HG03354 (cell line): ENCODE measurements around the gene MYMK.

ENCODE experiments used
- ATAC-seq: cut with Tn5 transposase; IDR thresholded peaks from one replicate; pipeline ENCODE4 v1.9.1; 2021; ENCODE audit warnings: mild to moderate bottlenecking; ENCODE audit not compliant: unreplicated experiment, poor library complexity, severe bottlenecking

MYMK gene

DNA sequence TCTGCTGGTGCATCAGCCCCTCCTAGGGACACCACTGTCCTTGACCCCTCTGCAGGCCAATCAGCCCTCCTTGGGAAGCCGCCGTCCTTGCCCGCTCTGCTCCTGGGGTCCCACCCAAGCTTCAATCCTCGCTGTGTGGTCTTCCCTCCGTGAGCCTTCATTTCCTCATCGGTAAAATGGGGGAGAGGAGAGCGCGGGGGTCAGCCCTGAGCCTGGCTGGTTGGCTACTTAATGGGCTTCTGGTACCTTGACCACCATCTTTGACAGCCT is 33.2 kb downstream of the MYMK start:
- no peak for ATAC-seq

DNA sequence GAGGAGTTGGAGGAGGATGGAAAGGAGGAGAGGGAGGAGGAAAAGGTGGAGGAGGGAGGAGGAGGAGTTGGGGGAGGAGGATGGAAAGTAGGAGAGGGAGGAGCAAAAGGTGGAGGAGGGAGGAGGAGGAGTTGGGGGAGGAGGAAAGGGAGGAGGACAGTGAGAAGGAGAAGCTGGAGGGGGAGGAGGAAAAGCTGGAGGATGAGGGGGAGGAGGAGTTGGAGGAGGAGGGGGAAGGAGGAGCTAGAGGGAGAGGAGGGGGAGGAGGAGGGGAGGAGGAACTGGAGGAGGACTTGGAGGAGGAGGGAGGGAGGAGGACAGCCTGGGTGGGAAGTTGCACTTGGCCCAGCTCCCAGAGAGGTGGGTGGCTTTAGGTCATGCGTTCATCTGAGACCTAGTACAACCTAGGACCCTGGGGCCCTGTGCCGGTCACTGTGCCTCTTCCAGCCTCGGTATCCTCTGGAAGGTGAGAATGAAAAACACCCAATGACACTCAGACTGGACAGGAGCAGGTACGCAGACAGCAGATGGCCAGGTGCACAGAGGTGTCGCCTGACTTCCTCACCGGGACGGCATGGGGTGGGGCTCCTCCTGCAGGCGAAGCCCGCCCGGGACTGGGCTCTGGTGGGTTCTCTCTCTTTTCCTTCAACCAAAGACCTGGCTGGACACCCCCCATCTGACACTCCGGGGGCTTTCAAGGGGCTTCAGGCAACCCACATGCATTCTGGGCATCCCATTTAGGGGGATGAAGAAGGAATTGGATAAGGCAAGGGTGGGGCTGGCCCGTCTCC is 33.7 kb downstream of the MYMK start:
- ATAC-seq, result no peak

DNA sequence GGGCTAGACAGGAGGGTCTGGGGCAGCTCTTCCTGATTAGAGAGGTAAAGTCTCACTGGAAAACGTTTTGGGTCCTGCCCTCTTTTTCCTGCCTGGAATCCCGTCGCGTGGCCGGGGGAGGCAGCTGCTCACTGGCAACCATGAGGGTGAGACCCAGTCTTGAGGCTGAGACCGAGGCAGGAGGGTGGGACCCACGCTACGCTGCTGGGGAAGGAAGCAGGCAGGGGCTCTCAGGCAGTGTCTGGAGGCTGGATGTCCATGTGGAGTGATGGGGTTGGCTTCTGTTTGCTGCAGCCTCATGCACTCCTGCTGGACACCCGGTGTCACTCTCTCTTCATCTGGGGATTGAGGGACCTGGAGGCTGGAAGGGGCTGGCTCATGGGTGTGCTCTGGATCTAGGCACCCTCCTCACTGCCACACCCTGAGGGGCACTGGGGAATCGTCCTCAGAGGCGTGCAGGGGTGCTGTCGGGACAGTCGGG is 34.5 kb downstream of the MYMK start:
- ATAC-seq, result no peak

DNA sequence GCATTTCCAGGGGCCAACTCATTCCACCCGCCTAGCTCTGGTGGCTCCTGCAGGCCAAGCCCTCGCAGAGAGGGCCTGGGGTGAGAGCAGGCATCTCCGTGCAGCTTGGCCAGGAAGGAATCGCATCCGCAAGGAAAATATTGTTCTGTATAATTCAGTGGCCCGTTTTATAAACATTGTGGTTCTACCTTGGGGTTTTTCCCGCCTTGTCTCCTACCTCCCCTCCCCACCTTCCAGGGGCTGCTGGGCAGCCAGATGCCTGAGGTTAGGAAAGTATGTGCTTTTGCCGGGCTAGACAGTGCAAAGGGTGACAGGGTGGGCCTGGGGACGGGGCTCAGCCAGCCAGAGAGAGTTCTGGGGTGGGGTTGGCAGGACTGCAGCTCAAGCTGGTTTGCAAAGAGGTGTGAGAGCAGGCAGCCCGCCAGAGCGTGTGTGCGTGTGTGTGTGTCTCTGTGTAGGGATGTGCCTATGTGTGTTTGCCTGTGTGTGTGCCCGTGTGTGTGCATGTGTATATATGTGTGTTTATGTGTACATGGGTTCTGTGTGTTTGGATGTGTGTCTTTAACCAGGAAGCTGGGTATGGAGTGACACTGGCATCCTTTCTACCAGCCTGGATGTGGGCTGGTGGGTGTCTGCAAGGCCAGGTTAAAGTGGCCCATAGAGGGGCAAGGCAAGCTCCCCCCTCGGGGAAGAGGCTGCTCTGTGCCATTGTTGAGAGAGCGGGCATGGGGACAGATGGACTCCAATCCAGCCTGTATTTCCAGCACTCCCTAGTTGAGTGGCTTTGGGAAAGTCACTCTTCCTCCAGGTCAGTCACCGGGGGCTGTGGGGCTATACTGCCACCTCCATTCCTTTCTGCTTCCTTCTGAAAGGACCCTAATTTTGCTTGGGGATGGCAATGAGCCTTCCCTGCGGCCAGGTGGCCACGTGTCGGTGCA is 35.2 kb downstream of the MYMK start:
- no peak for ATAC-seq

DNA sequence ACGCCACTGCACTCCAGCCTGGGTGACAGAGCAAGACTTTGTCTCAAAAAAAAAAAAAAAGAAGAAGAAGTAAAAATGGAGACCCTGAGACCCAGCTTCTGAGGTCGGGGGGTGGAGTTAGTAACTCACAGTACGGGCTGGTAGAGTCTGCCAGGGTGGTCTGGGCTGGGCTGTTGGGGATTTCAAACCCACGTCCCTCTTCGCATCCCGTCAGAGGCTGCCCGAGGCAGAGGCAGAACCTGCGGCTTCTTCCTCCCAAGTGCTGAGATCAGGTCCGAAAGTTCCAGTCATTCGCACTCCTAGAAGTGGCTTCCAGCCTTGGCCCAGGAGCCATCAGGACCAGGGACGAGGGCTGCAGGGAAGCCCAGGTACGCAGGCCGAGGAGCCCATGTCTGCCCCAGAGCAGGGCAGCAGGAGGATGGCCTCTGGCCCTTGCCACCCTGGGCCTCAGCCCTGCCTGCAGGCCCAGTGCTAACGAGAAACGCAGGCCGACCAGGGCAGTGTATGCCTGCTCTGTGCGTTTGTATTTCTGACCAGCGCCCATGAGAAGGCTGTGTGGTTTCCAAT is 36.0 kb downstream of the MYMK start:
- no peak for ATAC-seq

DNA sequence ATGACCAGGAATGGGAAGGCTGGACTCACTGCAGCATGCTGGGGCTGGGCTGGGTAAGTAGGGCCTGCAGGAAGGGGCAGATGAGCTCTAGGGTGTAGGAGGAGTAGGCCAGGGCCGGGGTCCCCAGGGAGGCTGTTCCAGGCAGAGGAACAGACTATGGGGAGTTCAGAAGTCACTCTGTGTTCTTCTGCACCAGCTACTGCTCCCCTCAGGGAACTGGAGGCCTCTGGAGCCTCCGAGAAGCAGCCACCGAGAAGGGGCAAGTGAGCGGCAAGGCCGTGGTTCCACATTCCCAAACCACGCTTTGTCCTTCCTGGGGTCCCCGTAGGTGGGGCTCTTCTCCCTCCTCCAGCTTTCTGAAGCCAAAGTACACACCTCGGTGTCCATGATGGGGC is 37.4 kb downstream of the MYMK start:
- no peak for ATAC-seq

DNA sequence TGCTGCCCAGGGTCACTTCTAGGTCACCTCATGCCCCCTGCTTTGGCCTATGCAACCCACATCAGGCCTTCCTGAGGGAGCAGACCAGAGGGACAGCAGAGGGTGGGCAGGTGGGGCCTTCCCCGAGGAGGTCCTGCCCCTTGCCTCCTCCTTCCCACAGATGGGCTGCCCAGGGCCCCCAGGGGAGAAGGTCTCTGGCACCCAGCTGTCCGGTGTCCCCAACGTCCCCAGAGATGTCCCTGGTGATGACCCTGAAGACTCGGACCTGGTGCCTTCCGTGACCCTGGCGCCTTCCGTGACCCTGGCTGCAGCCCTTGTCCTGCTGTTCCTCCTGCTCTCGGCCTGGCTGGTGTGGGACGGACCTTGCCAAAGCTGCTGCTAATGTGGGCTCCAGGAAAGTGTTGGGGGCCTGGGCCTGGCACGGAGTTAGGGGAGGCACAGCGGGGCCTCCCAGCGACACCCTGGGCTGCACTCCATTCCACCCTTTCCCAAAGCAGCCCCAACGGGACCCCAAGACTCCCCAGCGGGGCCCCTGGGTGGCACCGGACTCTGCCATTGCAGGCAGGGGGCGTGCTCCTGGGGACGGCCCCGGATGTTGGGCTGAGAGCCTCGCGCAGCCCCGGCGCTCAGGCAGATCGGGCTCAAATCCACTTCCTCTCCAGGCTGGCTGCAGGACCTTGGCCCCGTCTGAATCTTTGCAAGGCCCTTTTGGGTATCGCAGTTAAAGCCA is 39.1 kb downstream of the MYMK start:
- no peak for ATAC-seq

DNA sequence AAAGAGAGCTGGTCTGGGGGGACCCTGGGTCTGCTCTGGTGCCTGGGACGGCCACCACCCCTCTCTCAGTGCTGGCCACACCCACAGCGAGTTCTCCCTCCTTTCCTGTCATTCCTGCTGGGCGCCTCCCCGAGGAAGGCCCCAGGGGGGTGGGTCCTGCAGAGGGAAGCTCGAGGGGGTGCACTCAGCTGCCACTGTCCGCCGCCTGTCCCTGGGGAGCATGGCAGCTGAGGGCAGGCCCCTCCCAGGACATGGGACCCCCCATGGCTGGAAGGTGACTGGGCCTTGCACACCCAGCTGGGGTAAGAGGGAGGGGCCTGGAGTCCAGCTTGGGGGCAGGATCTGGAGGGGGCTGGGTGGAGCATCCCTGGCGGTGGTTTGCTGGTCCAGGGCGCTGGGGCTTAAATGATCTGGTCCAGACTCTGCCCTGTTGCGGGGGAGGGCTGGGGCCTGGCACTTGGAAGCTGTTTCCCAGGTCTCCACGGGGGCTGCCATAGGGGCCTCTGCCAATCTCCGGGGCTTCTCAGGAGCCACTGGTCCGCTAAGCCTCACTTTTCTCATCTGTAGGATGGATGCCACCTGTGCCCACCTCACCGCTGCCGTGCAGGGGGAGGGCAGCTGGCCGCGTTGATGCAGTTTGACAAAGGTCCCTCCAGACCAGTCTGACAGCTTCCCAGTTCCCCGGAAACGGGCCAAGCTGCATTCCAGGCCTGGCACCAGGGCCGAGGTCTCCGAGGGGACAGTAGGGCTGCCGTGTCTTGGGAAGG is 39.9 kb downstream of the MYMK start:
- no peak for ATAC-seq

DNA sequence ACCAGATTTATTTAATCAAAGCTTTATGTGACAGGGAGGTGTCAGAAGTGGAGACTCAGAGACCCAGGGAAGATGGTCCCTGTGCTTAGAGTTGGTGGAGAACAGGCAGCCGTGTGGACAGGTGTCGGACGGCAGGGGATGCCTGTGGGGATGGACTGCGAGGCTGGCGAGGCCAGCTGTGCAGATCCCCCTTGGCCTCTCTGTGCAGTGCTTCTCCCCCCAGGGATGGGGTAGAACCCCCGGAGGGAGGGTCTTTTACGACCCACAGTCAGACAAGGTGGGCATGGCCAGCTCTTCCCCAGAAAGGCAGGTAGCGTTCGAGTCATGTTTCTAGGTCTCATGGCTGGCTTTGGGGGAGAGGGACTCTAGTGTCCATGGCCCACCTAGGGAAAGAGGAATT is 41.1 kb downstream of the MYMK start:
- no peak for ATAC-seq

DNA sequence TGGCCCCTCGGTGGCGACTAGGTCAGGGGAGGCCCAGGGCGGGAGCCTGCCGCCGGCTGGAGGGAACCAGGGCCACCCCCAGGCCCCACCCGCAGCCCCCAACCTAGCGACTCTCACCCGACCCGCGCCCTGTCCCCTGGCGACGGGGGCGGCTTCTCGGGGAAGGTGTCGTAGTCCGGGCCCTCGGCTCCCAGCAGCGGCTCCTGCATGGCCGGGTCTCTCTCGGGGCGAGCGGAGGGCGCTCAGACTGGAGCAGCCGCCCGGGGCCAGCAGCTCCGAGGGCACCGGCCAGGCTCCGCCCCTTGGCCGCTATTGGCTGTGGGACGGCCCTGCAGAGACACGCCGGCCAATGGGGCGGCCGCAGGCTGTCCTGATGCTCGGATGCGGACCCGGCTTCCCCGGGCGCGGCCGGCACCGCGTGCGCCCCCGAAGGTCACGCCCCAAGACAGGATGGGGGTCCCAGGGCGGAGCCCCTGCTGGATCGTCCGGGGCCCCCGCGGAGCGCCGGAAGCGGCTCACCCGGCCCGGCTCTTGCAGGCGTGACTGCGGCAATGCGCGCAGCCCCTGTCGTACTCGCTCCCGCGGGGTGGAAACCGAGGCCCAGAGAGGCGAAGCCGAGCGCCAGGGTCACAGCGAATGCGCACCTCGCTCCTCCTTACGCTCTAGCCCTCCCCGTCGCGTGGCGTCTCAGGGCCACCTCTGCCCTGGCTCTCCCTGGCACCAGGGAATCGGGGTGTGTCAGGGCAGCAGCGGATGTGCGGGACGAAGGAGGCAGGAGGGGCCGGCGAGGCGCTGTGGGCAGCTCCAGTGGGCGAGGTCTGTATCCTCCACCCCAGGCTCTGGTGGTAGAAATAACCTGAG is 45.7 kb downstream of the MYMK start, which contains the start of gene SLC2A6:
Gene SLC2A6, minus strand, starts transcription at position 249 of the 861 bp plus-strand sequence. Its CDS starts 40 bp downstream, at position 209.
- peak; percentile 95 for ATAC-seq

DNA sequence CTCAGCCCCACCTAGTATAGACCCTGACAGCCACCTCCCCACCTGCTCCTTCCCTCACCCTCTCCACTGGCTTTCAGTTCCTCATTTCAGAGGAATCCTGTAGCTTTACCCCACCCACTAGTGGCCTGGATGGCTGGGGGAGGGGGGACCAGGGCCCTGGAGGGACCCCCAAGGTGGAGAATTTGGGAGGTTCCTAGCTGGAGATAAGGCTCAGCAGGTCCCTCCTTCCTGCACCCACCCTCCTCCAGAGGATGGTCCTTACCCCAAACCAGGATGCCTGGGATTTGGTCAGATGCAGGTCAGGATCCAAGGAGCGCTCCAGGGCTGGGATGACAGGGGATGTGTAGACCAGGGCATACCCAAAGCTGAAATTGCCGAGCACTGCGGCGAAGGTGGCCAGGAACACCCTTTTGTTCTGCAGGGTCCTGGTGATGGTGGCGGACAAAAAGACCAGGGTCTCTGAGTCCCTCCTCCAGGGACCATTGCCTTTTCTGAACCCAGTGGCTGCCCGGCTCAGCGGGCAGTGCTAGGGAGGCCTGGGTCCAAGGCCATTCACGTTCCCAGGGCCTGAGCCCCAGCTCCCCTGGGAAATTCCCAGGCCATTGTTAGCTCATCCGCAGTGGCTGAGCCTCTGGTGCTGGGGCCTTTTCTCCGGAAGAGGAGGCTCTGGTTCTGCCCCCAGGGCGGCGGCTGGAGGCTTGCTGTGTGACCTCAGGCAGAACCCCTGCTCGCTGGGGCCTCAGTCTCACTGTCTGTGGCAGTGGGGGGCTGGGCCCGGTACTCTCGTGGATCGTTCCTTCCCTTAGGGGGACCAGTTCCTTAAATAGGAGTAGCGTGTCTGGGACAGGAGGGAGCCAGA is 46.5 kb downstream of the MYMK start:
- ATAC-seq, result peak; percentile 52

DNA sequence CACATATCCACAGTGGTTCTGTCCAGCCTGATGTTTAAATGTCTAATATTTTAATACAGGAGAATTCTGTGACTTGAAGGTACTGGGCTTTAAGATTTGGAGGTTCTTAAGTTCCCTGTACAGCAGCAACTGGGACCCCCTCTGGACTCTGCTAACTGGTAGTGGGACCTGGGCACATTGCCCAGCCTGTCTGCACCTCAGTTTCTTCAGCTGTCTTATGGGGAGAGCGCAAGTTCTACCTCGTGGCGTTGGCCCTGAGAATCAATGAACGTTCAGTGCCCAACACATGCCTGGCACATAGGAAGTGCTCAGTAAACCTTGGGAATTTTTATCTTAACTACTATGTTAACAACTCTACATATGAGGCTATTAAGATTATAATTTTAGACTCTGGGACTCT is 47.3 kb downstream of the MYMK start:
- no peak for ATAC-seq

DNA sequence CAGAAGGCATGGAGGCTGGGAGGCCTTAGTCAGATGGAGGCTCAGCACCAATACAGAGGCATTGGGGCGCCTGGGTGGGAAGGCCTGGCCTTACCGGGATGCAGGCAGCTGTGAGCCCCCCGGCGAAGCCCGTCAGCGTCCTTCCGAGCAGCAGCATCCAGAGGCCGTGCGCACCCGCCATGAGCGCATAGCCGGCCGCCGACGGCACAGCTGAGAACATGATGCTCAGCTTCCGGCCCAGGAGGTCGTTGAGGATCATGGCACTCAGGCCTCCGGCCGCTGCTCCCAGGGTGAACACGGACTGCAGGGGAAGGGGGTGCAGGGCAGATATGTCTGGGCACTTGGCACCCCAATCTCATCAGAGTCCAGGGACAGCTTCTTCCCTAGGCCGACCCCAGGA is 47.8 kb downstream of the MYMK start:
- ATAC-seq, result no peak

DNA sequence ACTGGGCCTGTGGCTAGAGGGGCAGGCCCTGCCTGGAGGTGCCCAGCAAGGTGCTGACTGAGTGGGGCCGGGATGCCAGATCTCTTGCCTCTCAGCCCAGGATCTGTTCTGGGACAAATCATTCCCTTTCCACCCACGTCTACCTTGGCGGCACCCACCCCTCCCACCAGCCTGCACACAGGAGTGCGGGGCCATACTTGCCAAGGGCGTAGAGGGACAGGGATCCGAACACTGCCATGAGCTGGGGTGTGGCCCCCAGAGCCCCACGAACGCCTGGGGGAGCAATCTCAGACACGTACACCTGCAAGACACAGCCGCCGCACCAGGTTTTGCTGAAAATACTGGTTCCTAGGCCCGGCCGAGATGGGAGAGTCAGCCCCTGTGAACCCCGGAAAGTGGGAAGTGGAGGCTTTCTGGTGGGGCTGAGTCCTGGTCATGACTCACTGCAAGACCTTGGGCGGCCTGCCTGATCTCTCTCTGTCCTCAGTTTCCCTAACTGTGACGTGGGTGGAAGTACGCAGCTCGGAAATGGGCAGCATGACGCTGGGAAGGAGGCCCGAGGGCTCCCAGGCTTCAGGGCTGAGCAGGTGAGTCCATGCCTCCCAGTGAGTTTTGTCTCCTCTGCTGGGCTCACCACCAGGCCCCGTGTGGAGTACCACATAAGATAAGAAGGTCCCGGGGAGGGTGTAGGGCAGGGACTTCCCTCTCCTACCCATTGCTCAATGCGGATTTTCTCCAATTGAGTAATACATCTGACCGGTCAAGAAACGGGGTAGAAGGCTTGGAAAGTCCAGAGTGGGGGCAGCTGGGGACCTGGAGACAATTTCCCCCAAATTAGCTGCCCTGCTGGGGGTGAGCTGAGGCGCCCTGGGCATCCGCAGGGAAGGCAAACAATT is 48.5 kb downstream of the MYMK start:
- no peak for ATAC-seq

DNA sequence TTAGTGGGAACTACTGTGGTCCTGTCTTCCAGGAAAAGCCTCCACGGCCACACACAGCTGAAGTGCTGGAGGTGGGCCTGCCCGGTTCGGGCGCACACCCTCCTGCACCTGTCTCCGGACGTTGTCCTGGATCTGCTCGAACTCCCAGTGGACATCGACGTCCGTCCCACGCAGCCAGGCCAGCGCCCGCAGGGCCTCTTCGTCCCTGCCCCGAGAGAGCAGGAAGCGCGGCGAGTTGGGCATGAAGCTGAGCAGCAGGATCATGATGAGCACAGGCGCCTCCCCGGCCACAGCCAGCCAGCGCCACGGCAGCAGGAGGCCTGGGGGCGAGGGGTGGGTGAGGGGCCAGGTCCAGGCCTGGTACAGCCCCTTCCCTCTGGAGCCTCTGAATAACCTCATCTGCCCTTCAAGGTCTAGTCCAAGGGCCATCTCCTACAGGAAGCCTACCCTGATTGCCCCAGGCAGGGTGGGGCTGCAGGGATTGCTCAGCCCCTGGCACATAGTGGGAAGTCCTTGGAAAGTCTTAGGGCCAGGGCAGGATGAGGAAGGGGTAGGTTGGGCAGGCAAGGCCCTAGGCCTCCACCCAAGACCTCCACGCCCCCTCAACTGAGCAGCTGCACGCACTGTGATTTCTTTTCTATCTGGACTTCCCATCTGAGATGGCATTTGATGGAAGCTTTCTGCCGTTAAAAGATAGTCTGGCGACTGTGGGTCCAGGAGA is 49.3 kb downstream of the MYMK start:
- ATAC-seq, result no peak

DNA sequence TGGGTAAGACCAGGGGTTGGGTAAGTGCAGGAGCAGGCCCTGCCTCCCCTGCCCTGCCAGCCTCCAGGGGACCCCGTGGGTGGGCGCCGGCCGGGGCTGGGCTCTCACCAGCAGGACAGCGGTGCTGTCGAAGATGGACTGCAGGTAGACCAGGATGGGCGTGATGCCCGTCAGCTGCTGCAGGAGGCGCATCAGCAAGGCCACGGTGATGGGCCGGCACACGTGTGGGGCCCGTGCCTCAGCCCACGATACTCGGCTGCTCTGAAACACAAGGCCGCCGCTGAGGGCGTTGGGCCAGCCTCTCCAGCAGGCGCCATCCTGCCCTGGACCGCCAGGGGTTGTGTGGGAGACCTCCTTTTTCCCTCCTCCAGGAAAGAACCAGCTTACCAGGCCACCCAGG is 49.9 kb downstream of the MYMK start:
- ATAC-seq, result no peak
